CD4-positive, alpha-beta T cell treated with Interferon alpha-2 for 1 hour (primary cell): ENCODE measurements around the gene EBF4.

Experiments used
- DNase-seq, 2 donors: peaks; one replicate each; pipeline ENCODE4 v3.0.0-alpha.2; 2020 to 2022

Gene EBF4

DNA sequence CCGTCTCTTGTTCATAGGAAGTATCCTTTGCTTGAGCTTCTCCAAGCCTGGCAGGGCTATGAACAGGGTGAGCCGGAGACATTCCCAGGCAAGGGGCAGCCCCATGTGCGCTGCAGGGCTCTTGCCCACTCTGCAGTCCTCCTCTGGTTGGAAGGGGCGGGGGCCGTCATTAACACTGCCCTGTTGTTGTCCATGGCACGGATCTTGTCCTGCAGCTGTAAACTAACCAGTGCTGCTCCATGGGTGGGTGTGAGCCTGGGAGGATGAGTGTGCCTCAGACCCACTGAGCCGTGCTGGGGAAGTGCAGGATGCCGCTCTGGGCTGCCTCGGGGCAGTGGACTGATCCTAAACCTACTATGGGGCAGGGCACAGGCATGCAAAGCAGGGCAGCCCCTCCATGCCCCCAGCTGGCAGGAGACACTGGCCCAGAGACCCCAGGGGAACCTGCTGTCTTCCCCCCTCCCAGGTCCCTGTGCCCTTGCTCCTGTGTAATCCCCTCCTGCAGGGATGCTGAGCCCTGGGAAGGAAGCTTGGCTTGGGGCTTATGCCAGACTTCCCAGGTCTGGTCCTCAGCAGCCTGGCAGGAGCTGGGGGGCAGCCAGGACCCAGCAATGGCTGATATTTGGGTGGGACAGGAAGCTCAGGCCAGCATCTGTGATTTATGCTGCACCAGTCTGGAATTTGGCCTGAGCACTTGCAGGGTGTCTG is 8.5 kb downstream of the EBF4 start:
- DNase-seq = no peak

DNA sequence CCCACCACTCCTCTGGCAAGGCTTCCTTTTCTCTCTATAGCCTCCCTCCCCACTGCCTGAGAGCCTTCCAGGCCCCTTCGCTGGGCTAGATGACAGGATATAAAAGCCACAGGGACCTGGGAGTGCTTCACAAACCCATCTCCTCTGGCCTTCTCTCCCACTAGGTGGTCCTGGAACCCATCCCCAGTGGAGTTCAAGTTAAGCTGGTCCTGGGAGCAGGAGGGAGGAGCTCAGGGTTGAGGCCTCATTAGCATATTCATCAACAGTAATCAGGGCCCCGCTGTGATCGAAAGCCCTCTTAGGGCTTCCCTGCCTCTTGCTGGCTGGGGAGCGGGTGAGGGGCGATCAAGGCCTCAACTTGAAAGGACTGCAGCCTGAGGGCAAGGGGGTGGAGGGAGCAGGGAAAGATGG is 9.1 kb downstream of the EBF4 start:
- DNase-seq = no peak

DNA sequence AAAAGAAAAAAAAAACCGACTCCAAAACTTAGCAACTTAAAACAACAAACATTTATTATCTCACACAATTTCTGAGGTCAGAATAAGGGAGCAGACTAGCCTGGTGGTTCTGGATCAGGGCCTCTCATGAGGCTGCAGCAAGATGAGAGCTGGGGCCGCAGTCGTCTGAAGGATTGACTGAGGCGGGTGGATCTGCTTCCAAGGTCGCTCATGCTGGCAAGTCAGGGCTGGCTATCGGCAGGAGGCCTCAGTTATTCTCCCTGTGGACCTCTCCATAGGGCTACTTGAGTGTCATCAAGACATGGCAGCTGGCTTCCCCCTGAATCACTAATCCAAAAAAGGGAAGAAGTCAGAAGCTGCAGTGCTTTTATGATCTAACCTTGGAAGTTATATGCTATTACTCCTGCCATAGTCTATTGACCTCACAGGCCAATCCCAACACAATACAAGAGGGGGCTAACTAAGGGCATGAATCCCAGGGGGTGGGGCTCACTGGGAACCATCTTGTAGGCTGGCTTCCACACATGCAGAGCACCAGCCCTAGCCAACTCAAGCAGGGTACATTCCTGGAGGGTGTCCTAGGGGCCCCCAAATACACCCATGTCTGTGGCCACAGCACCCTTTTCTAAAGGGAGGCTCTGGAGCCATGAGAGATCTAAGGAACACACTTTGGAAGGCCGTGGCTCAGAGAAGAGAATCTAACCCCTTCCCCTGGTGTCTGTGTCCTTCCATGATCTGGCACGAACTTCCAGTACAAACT is 11.3 kb downstream of the EBF4 start:
- DNase-seq = no peak

DNA sequence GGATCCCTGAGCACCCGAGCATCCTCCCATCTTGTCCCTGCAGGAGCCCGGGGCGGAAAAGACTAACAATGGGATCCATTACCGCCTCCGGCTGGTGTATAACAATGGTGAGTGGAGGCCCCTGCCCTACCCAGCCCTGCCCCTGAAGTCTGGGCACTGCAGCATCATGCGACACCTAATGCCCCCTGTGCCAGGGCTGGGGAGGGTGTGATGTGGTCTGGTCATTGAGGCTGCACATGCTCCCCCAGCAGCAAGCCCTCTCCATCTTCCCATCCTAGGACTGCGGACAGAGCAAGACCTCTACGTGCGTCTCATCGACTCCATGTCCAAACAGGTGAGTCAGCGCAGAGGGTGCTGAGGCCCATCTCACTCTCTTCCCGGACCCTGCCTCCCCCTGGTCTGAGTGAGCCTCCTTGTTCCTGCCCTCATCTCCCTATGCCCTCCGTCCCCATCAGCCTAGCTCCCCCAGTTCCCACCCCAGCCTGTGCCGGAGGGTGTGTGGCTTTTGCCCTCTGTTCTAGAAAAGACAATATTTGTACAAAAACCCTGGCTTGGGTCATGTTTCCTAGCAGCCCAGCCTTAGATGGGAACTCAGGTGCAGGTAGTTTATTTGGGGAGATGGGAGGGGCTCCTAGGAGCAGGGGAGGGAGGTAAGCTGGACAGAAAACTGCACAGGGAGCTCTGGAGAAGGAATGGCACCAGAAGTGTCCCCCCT is 13.5 kb downstream of the EBF4 start:
- DNase-seq = no peak

DNA sequence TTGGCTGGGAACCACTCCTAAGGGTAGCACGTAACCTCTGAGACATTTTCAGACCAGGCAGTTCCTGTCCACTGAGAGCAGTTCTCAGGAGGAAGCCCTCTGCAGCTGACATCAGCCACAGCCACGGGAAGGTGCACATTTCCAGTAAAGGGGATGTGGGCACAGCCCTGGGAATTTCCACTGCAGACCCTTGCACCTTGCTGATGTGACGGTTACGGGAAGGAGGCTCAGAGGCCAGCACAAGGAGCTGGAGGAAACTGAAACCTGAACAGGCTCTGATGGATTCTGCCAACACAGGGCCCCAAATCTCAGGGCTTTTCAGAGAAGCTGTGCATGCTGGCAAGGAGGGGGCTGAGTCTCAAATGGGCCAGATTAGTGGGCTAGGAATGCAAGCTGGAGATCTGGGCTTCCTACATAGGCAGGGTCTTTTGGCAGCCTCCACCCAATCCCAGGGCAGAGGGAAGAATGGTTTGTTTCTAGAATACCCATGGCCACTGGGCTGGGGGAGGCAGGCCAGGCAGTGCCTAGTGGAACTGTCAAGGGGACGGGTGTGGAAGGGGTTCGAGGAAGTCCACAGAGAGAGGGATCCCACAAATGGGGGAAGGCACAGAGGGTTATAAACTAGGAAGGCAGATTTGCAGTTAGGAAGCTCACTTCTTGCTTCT is 14.2 kb downstream of the EBF4 start:
- DNase-seq = peak in 1 of 2 donors; percentile 10

DNA sequence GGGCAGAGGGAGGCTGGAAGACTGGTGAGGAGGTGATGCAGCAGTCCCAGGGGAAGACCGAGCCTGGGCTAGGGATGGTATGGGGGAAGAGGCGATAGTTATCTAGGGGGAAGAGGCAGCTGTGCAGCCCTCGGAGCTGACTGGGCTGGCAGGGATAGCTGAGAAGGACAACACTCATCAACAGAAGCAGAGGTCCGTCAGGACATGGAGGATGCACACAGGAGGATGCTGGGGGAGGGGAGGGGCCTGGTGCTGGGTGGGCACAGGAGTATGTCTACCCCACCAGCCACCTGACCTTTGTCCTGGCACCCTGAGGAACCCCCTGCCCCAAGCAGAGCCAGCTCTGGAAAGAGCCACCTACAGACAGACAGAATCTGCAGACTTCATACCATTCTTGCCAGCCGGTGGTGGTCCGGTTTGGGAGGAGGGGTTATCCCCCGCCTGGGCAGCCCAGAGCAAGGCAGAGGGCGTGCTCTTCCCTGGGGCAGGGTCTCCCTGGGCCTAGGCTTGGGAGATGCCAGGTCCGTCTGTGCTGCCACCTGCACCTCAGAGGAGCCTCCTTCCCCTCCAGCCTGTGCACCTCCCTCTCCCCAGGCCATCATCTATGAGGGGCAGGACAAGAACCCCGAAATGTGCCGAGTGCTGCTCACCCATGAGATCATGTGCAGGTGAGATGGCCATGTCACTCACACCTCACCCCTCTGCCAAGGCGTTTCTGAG is 14.9 kb downstream of the EBF4 start:
- DNase-seq = no peak

DNA sequence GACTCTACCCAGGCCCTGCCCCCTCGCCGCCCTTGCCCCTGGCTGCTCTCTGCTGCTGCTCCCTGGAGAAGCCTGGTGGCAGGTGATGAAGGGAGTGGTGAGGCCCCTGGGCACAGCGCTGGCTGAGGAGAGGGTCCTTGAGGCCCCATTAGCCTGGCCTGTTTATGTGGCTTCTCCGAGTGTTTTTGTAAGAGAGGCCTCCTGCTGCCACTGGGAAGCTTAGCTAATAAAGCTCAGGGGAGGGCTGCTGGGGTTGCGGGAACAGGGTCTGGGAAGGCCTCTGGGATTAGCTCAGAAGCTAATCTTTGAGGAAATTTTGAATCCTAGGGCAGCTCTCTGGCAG is 15.5 kb downstream of the EBF4 start:
- no peak for DNase-seq

DNA sequence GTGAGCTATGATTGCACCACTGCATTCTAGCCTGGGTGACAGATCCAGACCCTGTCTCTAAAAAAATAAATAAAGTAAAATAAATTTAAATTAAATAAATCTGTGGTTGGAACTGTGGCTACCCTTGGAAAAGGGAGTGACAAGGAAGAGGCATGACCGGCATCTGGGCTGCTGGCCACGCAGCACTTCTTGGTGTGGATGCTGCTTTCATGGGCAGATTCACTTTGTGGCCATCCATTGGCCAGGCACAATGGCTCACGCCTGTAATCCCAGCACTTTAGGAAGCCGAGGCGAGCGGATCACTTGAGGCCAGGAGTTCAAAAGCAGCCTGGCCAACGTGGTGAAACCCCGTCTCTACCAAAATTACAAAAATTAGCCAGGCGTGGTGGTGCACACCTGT is 16.1 kb downstream of the EBF4 start:
- no peak for DNase-seq

DNA sequence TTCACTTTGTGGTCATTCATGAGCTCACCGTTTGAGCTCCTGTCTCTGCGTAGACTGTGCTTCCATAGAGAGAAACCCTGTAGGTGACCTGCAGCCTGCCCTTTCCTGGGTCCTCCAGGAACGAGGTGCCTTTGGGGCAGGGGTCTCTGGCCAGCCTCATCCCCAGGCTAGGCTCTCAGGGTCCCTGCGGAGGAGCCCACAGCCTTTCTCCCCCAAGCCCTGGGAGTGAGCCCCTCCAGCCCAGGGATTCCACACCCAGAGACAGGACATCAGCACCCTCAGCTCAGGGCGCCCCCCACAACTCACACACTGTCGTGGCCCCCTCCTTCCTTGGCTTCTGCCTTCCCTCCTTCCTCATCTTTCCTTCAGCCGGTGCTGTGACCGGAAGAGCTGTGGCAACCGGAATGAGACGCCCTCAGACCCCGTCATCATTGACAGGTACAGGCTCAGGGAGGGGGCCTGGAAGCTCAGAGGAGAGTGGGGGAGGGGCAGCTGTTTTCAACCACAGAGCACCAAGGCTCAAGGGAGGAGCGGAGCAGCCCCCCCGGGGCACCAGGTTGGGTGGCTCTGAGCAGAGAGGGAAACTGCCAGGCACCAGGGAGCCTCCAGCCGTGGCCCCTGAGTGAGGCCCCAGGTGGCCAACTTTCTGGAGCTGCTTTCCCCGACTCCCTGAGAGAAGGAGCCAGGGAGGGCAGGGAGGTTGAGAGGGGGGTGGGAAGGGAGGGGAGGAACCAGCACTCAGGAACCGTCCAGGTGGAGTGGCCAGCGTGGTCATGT is 16.8 kb downstream of the EBF4 start:
- DNase-seq = no peak

DNA sequence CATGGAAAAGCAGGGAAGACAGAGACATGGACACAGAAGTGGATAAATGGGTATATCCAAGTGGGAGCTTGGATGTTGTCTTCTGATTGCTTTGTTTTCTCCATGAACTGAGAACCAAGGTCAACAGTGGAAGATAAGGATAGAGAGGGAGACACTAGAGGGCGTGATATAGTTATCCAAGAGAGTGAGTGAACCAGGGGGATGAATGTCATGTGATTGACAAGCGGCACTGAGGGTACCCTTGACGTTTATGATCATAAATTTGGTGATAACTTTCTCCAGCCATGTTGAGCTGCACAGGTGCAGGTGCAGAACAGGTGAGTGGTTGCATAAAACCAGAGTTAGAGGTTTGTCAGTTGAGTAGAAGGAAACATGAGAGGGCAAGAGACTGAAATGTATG is 20.7 kb downstream of the EBF4 start:
- peak; percentile 20 to 67 for DNase-seq

DNA sequence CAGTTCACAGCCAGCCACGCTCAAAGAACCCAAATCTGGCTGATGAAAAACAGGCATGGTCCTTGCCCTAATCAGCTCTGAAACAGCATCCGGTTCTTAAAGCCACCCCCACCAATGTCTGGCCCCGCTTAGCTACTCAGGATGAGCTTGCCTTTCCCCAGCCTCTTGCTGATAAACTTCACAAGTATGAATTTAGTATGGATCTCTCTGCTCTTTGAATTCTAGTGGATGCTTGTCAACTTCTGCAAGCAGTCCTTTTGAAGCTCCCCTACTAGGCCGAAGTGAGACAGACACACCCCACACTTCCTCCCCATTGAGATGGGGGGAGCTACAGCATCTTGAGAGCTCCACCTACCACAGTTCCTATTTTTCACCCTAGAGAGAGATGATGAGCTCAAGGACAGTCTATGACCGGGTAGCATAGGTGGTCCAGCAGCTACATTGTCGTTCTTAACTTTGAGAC is 36.7 kb downstream of the EBF4 start:
- peak; percentile 48 to 64 for DNase-seq

DNA sequence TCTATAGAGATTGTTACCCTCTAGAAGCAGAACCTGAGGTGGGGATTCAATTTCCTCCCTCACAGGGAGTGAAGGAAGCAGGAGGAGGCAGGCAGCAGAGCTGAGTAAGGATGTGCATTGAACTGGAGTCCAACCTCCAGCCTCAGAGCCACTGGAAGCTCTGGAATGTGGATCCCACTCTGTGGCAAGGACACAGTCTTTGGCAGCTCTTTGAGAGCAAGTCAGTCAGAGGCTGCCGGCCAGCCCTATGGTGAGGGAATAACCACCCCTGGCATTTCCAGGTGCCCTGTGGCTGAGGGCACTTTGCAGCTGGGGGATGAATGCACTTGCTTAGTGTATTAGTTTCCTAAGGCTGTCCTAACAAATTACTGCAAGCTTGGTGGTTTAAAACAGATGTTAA is 37.2 kb downstream of the EBF4 start:
- no peak for DNase-seq

DNA sequence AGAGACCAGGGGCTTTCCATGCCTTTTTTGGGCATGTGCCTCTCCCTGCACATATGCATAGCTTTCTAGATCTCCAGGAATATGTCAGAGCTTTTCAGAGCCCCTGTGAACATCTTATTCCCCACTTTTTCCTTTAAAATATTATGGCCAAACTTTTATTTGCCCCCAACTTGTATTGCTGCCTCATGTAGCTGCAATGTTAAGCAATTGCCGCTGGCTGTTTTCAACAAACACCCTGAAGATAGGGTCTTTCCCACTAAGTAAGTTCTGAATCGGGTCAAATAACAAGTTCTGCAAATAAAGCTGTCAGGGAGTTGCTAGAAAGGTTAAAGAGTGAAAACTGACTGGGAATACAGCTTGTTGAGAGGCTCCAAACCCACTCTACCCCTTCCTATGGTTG is 42.3 kb downstream of the EBF4 start:
- DNase-seq = no peak

DNA sequence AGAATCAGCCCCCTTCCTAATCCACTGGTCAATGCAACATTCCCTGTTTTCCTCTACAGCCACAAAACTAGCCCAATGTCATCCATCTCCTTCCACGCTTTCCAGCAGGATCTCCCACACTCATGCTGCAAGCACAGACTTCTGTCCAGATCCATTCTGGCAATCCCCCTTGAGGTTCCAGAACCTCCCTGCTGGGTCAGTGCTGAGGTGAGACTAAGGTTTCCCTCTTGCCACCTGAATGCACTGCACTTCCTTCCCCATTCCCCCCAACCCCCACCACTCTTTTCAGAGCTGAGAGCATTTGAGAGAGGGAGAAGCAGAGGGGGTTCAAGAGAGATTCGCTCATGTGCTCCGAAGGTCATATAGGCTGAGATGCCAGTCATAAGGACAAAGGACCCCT is 43.9 kb downstream of the EBF4 start:
- DNase-seq = no peak

DNA sequence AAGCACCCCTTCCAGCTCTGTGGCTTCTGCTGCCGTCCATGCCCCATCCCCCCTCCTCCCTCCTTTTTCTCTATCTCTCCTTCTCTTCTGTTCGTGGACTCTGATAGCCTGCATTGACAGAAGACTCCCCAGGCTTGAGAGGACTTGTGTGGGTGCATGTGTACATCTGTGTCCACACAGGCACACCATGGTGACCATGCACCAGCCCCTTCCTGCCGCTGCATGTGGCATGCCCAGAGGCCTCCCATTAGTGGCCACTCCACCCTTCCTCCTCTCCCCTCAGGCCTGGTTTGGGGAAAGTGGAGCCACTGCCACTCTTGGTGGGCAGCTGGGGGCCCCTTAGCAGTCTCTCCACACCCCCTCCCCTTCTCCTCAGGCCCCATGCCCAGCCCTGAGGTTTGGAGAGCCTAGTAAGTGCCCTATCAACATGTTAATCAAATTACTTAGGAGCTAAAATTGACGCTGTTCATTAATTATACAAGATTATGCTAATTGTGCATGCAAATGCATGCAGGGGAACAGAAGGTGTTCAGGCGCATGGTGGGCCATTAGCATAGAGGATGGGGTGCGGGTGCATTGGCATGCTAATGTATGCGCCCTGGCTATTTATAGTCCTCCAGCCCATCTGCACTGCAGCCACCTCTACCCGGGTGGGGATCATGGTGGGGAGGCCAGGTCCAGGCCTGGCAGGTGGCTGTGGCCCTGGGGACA is 45.9 kb downstream of the EBF4 start:
- no peak for DNase-seq

DNA sequence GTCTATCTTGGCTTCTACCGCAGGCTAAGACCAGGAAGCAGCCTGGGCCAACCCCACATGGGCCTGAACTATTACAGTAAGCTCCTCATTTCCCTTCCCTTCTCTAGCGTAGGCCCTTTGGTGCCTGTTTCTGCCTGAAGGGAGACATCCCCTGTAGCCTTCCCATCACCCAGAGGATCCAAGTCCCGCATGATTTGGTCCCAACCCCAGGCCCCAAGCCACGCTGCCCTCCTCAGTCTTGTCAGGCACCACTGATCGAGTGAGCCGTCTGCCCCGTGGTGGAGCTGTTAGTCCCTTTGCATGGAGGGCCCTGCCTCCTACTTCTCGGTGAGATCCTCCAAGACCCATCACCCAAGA is 46.4 kb downstream of the EBF4 start:
- no peak for DNase-seq

DNA sequence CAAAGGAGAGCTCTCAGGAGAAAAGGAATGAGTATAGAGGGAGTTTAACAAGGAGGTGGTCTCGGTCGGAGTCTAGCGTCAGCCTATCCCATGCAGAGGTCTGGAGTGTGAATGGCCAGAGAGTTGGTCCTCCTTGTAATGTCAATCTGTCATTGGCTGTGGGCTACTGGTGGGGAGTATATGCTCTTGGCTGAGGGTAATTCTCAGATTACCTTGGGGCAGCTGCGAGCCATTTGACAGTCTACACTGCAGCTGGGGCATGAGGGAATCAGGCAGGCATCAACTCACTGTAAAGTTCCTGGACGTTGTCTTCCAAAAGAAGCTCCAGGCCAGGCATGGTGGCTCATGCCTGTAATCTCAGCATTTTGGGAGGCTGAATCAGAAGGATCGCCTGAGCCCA is 48.1 kb downstream of the EBF4 start:
- no peak for DNase-seq

DNA sequence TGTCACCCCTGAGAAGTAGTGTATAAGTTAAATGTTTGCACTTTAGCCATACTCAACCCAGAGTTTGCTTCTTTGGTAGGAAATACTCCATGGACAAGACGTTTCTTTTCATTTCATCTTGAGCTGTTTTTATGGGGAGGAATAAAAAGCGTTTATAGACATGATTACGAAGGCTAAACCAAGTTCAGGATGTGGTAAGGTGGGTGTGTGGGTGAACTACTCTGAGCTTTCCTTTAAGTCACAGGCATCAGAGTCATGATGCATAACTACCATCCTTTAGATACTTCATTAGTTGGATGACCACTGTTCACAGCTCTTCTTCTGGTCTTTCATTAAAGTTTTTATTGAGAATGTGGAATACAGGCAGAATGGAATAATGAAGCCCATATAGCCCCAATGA is 48.9 kb downstream of the EBF4 start:
- peak; percentile 41 to 73 for DNase-seq

DNA sequence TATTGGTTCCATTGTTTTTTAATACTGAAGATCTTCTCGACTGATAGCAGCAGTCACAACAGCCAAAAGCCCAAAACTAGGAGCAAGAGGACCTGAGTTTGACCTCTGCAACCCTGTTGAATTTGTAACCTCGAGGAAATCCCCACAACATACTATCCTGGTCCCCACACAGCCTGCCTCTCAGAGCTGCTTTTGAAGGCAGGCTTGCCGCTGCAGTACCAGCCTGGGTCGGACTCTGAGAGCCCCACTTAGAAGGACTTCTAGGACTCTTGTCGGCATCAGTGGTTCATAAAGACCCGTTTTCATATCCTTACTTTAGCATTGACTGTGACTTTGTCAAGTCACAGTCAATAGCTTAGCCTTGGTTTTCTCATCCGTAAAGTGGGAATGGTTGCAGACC is 49.3 kb downstream of the EBF4 start:
- peak in 1 of 2 donors; percentile 39 for DNase-seq

DNA sequence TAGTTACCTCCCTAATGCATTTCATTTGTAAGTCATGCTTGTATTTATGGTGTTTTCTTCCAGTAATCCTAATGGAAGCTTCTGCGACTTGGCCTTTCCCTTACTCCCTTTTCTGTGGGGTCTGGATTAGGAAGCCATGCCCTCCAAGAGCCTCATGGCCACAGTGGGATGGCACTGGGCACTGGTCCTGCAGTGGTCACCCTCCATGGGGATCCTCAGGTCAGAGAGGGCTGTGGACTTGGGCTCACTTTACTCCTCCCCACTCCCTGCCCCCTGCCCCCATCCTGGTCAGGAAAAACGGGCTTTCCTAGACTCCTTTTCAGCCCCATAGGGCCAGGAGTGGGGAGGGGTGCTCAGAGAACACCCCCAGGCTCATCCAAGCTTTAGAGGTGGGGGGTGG is 49.9 kb downstream of the EBF4 start:
- DNase-seq = no peak

DNA sequence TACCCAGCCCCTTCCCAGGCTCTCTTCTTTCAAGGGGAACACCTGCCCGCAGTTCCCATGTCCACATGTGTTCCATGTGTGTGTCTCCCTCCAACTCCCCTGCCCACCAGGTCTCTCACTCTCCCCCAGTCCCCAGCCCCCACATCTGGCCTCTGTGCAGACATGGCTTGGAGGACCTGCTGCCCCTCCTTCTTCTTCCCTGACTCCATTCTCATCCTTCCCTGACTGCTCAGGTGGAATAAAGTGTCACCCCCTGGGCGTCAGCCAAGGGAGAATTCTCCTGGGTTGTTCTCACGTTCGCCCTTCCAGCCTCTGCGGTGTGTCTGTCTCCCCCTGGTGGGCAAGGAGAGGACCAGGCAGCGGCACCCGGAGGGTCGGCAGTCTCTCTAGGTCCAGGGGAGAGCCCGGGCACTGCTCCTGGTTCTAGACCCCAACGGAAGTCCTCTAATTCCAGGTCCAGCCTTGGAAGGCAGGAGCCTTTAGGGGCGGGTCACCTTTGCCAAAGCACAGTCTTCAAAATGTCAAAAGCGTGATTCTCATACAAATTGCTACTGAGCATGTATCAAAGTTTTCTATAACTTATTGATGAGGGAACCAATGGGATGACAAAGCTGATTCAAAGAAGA is 50.5 kb downstream of the EBF4 start:
- DNase-seq = peak; percentile 73 to 82
